Measurements from ENCODE around the gene MCM6.

Gene MCM6

GRCh38 chr2:135853401-135853800 is 22.8 kb downstream of the MCM6 start:
- no peak for DNase-seq

- DNase-seq, result no peak
Observed at GRCh38 chr2:135851858-135852257, 24.4 kb downstream of the MCM6 start.

GRCh38 chr2:135850892-135851668 is 25.2 kb downstream of the MCM6 start:
- no peak for DNase-seq

GRCh38 chr2:135849087-135849486 is 27.2 kb downstream of the MCM6 start:
- DNase-seq, result no peak

GRCh38 chr2:135845997-135846396 is 30.2 kb downstream of the MCM6 start:
- no peak for DNase-seq

GRCh38 chr2:135845257-135845656 is 31.0 kb downstream of the MCM6 start:
- no peak for DNase-seq

- DNase-seq, result no peak
Observed at GRCh38 chr2:135844301-135844895, 31.8 kb downstream of the MCM6 start.

GRCh38 chr2:135843671-135844070 is 32.6 kb downstream of the MCM6 start:
- DNase-seq, result no peak

GRCh38 chr2:135840601-135841000 is 35.6 kb downstream of the MCM6 start:
- DNase-seq, result no peak

GRCh38 chr2:135839713-135840112 is 36.5 kb downstream of the MCM6 start:
- DNase-seq, result no peak

GRCh38 chr2:135838502-135838901 is 37.7 kb downstream of the MCM6 start:
- DNase-seq, result no peak

GRCh38 chr2:135836596-135837270 is 39.5 kb downstream of the MCM6 start, which contains the start of gene LCT:
Gene LCT (minus strand): TSS chr2:135837184. CDS start chr2:135837169, 15 bp downstream.
- DNase-seq, result no peak

GRCh38 chr2:135832891-135833290 is 43.4 kb downstream of the MCM6 start:
- DNase-seq, result no peak

- no peak for DNase-seq
Observed at GRCh38 chr2:135831180-135831812, 44.9 kb downstream of the MCM6 start.

GRCh38 chr2:135829378-135830135 is 46.7 kb downstream of the MCM6 start:
- DNase-seq, result no peak

- DNase-seq, result no peak
Observed at GRCh38 chr2:135826544-135826943, 49.7 kb downstream of the MCM6 start.

- DNase-seq, result no peak
Observed at GRCh38 chr2:135825550-135826176, 50.6 kb downstream of the MCM6 start.

GRCh38 chr2:135825131-135825530 is 51.1 kb downstream of the MCM6 start:
- no peak for DNase-seq

- DNase-seq, result no peak
Observed at GRCh38 chr2:135822855-135823254, 53.4 kb downstream of the MCM6 start.

GRCh38 chr2:135821190-135821589 is 55.1 kb downstream of the MCM6 start:
- no peak for DNase-seq

- no peak for DNase-seq
Observed at GRCh38 chr2:135820003-135820618, 56.1 kb downstream of the MCM6 start.

Measured in SHP77 treated with DMSO at 0.1 percent for 48 hours (cell line).